GM21786 (cell line): Measurements from ENCODE around the gene NSMCE4A.
"Not testable (repeated sequence)": the region's sequence is repeated elsewhere in the genome, so short reads cannot be mapped to it uniquely, and the experiment has no call there.

Experiments used
- ATAC-seq: cut with Tn5 transposase; IDR thresholded peaks from one replicate; pipeline ENCODE4 v1.9.1; 2021; ENCODE audit not compliant: unreplicated experiment

The NSMCE4A gene

GRCh38 chr10:121942749-121943416 lies 32.1 kb downstream of the NSMCE4A start:
- ATAC-seq, result no peak

- ATAC-seq, result no peak
Observed at GRCh38 chr10:121941532-121941931, 33.5 kb downstream of the NSMCE4A start.

- ATAC-seq, result no peak
Observed at GRCh38 chr10:121936295-121936694, 38.7 kb downstream of the NSMCE4A start.

- ATAC-seq, result no peak
Observed at GRCh38 chr10:121935702-121936101, 39.3 kb downstream of the NSMCE4A start.

GRCh38 chr10:121930268-121931085 lies 44.5 kb downstream of the NSMCE4A start:
- ATAC-seq, result not testable (repeated sequence)

GRCh38 chr10:121929585-121930267 lies 45.3 kb downstream of the NSMCE4A start:
- not testable (repeated sequence) for ATAC-seq

- ATAC-seq, result peak; percentile 2
Observed at GRCh38 chr10:121928528-121928884, 46.5 kb downstream of the NSMCE4A start.

GRCh38 chr10:121927841-121928527 lies 47.0 kb downstream of the NSMCE4A start, which contains the start of gene ATE1:
Gene ATE1, minus strand, starts transcription at chr10:121928031. Its CDS starts 82 bp downstream, at chr10:121927949.
- ATAC-seq, result peak; percentile 81

- ATAC-seq, result peak; percentile 38
Observed at GRCh38 chr10:121927318-121927840, 47.6 kb downstream of the NSMCE4A start.

GRCh38 chr10:121926671-121927317 lies 48.2 kb downstream of the NSMCE4A start:
- no peak for ATAC-seq

- ATAC-seq, result no peak
Observed at GRCh38 chr10:121926157-121926556, 48.9 kb downstream of the NSMCE4A start.

GRCh38 chr10:121921238-121921931 lies 53.6 kb downstream of the NSMCE4A start:
- no peak for ATAC-seq

- ATAC-seq, result peak; percentile 72
Observed at GRCh38 chr10:121919666-121920065, 55.4 kb downstream of the NSMCE4A start.

GRCh38 chr10:121918800-121919199 lies 56.2 kb downstream of the NSMCE4A start:
- not testable (repeated sequence) for ATAC-seq

- no peak for ATAC-seq
Observed at GRCh38 chr10:121914661-121915060, 60.4 kb downstream of the NSMCE4A start.

- no peak for ATAC-seq
Observed at GRCh38 chr10:121911421-121911697, 63.7 kb downstream of the NSMCE4A start.

GRCh38 chr10:121910673-121911420 lies 64.2 kb downstream of the NSMCE4A start:
- ATAC-seq, result peak; percentile 69
